Duodenal mucosa (tissue), 2 donors: Measurements from ENCODE around the gene RABGAP1L.
"Not testable (repeated sequence)": the region's sequence is repeated elsewhere in the genome, so short reads cannot be mapped to it uniquely, and the experiment has no call there.

ENCODE experiments used
- H3K27ac ChIP-seq: one replicate; pipeline ENCODE4 v1.7.0; 2013; ENCODE audit warnings: low read depth, low read length
- H3K27me3 ChIP-seq, 2 donors: one replicate each; pipeline ENCODE4 v1.7.0; 2013; ENCODE audit warnings: low read length in 2 of 2, control low read depth in 1 of 2; ENCODE audit not compliant: insufficient read depth in 2 of 2, control insufficient read depth in 1 of 2
- H3K36me3 ChIP-seq, 2 donors: one replicate each; pipeline ENCODE4 v1.7.0; 2013; ENCODE audit warnings: low read length in 2 of 2, control low read depth in 1 of 2; ENCODE audit not compliant: insufficient read depth in 2 of 2, control insufficient read depth in 1 of 2
- H3K4me1 ChIP-seq, 2 donors: one replicate each; pipeline ENCODE4 v1.7.0; 2013; ENCODE audit warnings: low read length in 2 of 2, control low read depth in 1 of 2; ENCODE audit not compliant: insufficient read depth in 2 of 2, control insufficient read depth in 1 of 2
- H3K4me3 ChIP-seq, 2 donors: one replicate each; pipeline ENCODE4 v1.7.0; 2013; ENCODE audit warnings: low read length in 2 of 2, low read depth in 1 of 2
- H3K9ac ChIP-seq, 2 donors: one replicate each; pipeline ENCODE4 v1.7.0; 2013; ENCODE audit warnings: low read length in 2 of 2, low read depth in 1 of 2
- H3K9me3 ChIP-seq, 2 donors: one replicate each; pipeline ENCODE4 v1.7.0; 2013; ENCODE audit warnings: low read length in 2 of 2, control low read depth in 1 of 2; ENCODE audit not compliant: control insufficient read depth in 1 of 2

The RABGAP1L gene

DNA sequence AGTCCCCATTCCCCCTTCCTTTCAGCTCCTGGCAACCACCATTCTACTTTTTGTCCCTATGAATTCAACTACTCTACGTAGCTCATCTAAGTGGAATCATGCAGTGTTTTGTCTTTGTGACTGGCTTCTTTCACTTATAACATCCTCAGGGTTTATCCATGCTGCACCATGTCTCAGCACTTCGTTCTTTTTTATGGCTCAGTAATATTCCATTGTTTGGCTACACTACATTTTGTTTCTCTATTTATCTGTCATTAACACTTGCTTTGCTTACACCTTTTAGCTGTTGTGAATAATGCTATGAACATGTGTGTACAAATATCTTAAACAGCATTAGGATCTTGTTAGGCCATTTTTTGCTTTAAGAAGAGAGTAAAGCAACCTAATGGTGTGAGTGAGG lies 865.5 kb downstream of the RABGAP1L start:
- Histone ChIP-seq H3K9me3 (no peaks in the 10 kb centered on the region), H3K27ac (no peak overlapping the region), H3K36me3 (no peaks in the 10 kb centered on the region), H3K4me1 (peaks cover 6 to 8% of the 10 kb centered on the region in 2 donors), H3K4me3 (no peak overlapping the region), H3K27me3 (no peaks in the 10 kb centered on the region), H3K9ac (no peak overlapping the region)

- peaks cover 0 to 7% of the 10 kb centered on the region in 2 donors for H3K4me1 ChIP-seq
- no peaks in the 10 kb centered on the region for H3K36me3 ChIP-seq
- H3K27ac ChIP-seq = no peak overlapping the region
- H3K4me3 ChIP-seq = no peak overlapping the region
- H3K9me3 ChIP-seq = no peaks in the 10 kb centered on the region
- H3K9ac ChIP-seq = no peak overlapping the region
- H3K27me3 ChIP-seq = no peaks in the 10 kb centered on the region
Observed at GRCh38 chr1:175033953-175034352, 874.6 kb downstream of the RABGAP1L start.

DNA sequence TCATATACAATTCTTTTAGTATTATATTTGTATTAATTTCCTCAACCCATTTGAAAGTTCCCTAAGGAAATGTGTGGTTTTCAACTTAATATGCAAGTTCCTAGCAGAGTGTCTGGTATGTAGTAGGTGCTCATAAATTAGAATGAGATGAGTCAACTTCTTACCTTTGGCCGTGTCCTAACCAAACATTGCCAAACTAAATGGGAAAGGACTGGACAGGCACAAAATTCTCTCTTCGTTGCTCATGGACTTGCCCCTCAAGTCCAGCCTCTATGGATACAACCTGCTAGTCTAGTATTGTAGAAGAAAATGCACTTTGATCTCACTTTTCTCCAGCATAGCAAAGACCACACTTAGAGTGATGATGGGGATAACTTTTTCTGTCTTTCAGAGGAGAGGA lies 875.5 kb downstream of the RABGAP1L start:
- Histone ChIP-seq H3K27me3 (no peaks in the 10 kb centered on the region), H3K9ac (no peak overlapping the region), H3K27ac (no peak overlapping the region), H3K4me1 (no peaks in the 10 kb centered on the region), H3K36me3 (no peaks in the 10 kb centered on the region), H3K4me3 (no peak overlapping the region), H3K9me3 (no peaks in the 10 kb centered on the region)

- H3K9ac ChIP-seq = no peak overlapping the region
- H3K4me3 ChIP-seq = no peak overlapping the region
- H3K4me1 ChIP-seq = no peaks in the 10 kb centered on the region
- no peaks in the 10 kb centered on the region for H3K36me3 ChIP-seq
- no peaks in the 10 kb centered on the region for H3K27me3 ChIP-seq
- no peaks in the 10 kb centered on the region for H3K9me3 ChIP-seq
- no peak overlapping the region for H3K27ac ChIP-seq
Observed at GRCh38 chr1:175035865-175036264, 876.5 kb downstream of the RABGAP1L start.

DNA sequence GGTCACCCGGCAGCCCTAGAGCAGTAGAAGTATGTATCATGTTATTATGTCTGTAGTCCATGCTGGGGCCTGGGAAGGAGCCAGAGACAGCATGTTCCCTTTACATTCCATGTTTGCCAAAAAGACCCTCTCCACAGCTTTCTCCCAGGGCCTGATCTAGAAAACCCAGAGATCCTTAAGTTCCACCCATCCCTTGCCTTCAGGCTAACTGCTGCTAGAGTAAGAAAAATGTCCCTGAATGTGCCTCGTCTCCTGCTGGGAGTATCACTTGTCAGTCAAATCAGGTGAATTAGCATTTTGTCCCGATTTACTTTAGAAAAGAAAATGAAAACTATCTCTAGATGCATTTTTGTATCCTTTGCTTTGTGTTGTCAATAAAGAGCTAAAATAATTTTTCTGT lies 877.2 kb downstream of the RABGAP1L start:
- no peaks in the 10 kb centered on the region for H3K9me3 ChIP-seq
- no peaks in the 10 kb centered on the region for H3K27me3 ChIP-seq
- H3K4me3 ChIP-seq = no peak overlapping the region
- no peak overlapping the region for H3K27ac ChIP-seq
- no peak overlapping the region for H3K9ac ChIP-seq
- H3K36me3 ChIP-seq = no peaks in the 10 kb centered on the region
- no peaks in the 10 kb centered on the region for H3K4me1 ChIP-seq

- no peaks in the 10 kb centered on the region for H3K27me3 ChIP-seq
- H3K9ac ChIP-seq = no peak overlapping the region
- no peaks in the 10 kb centered on the region for H3K9me3 ChIP-seq
- no peaks in the 10 kb centered on the region for H3K4me1 ChIP-seq
- no peak overlapping the region for H3K4me3 ChIP-seq
- H3K36me3 ChIP-seq = no peaks in the 10 kb centered on the region
- no peak overlapping the region for H3K27ac ChIP-seq
Observed at GRCh38 chr1:175037416-175037815, 878.1 kb downstream of the RABGAP1L start.

DNA sequence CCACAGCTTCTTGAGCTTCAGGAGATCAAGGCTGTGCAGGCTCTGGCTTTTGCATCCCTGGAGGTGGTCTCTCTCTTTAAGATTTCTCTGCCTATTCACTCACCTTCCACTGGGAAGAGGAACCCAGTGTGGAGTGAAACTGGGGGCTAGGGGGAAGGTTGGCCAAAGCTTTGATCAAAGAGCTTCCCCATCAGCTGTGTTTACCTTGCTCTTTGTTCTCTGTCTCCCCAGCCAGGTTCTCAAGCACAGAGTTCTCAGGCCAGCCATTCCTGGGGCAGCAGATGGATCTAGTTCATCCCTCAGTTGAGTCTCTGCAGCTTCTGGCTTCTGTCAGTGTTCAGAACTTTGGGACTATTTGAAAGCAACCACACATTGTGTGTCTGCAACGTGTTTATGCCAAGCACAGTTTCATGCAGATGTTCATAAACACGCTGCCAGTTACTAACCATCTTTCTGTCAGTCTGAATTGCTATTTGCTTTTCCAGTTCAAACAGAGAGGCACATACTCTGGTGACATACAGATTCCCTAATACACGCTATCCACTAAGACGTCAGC lies 881.1 kb downstream of the RABGAP1L start:
- no peaks in the 10 kb centered on the region for H3K9me3 ChIP-seq
- H3K27me3 ChIP-seq = no peaks in the 10 kb centered on the region
- H3K4me1 ChIP-seq = no peaks in the 10 kb centered on the region
- no peak overlapping the region for H3K9ac ChIP-seq
- H3K4me3 ChIP-seq = no peak overlapping the region
- no peak overlapping the region for H3K27ac ChIP-seq
- H3K36me3 ChIP-seq = no peaks in the 10 kb centered on the region

DNA sequence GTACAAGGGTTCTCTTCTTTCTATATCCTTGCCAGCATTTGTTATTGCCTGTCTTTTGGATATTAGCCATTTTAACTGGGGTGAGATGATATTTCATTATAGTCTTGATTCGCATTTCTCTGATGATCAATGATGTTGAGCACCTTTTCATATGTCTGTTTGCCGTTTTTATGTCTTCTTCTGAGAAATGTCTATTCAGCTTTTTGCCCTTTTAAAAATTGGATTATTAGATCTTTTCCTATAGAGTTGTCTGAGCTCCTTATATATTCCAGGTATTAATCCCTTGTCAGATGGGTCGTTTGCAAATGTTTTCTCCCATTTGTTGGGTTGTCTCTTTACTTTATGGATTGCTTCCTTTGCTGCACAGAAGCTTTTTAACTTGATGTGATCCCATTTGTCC lies 883.3 kb downstream of the RABGAP1L start:
- no peak overlapping the region for H3K9ac ChIP-seq
- H3K27me3 ChIP-seq = no peaks in the 10 kb centered on the region
- no peaks in the 10 kb centered on the region for H3K9me3 ChIP-seq
- no peaks in the 10 kb centered on the region for H3K4me1 ChIP-seq
- H3K27ac ChIP-seq = no peak overlapping the region
- no peaks in the 10 kb centered on the region for H3K36me3 ChIP-seq
- no peak overlapping the region for H3K4me3 ChIP-seq

GRCh38 chr1:175043824-175044223 lies 884.5 kb downstream of the RABGAP1L start:
- H3K27me3 ChIP-seq = no peaks in the 10 kb centered on the region
- no peak overlapping the region for H3K27ac ChIP-seq
- no peaks in the 10 kb centered on the region for H3K9me3 ChIP-seq
- H3K9ac ChIP-seq = no peak overlapping the region
- no peaks in the 10 kb centered on the region for H3K4me1 ChIP-seq
- H3K36me3 ChIP-seq = no peaks in the 10 kb centered on the region
- no peak overlapping the region for H3K4me3 ChIP-seq

GRCh38 chr1:175044591-175044990 lies 885.3 kb downstream of the RABGAP1L start:
- H3K4me3 ChIP-seq, H3K27me3 ChIP-seq, H3K27ac ChIP-seq, H3K9ac ChIP-seq, H3K4me1 ChIP-seq, H3K36me3 ChIP-seq, H3K9me3 ChIP-seq: not testable (repeated sequence)
